ENCODE measurements around the gene ZNF239.
"Not testable (repeated sequence)": the region's sequence is repeated elsewhere in the genome, so short reads cannot be mapped to it uniquely, and the experiment has no call there.

Gene ZNF239

DNA sequence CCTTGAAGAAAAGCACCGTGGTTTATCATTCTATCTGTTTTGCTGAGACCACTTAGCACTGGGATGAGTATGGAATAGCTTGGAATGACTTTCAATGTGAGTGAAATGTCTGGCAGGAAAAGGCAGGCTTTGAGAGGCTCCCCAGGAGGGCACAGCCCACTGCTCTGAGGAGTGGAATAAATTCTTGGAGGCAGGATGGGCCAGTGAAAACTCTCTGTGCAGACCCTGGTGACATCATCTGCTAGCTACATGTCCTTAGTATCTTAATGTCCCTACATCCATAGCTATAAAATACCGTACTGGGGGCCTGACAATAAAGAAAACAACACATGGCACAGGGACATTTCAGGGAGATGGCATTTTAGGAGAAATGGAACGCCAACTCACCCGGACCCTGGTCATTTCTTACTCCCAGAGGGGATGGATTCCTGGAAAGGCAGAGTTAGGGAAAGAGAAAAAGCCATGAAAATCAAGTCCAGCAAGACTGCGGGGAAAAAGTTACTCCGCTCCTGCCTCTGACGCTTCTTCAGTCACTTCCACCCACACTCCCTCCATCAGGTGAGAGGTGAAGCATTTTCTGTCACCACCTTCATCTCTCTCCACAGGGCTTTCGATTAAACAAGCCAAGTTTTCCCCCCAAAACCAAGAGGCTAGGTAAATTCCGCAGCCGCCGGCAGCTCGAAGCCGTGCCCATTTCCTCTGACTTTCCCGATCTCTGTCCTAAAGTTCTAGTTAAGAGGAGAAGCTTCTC, 991 bp downstream of the ZNF239 start:
- Histone ChIP-seq H3K27me3 (replicated peaks) (no peaks in the 10 kb centered on the region), H3K27ac (peak overlapping the region; percentile 37), H3K4me3 (ENCODE audit: low read depth, low read length) (peak overlapping the region; percentile 61), H3K36me3 (replicated peaks) (peaks cover 5% of the 10 kb centered on the region)
- in situ Hi-C loops (cut with HindIII; ENCODE audit: low pct_ligation_motif_present, low sequenced_read_pairs), result no loop called here
- no peak for DNase-seq
- TF ChIP-seq, protein P1, sequence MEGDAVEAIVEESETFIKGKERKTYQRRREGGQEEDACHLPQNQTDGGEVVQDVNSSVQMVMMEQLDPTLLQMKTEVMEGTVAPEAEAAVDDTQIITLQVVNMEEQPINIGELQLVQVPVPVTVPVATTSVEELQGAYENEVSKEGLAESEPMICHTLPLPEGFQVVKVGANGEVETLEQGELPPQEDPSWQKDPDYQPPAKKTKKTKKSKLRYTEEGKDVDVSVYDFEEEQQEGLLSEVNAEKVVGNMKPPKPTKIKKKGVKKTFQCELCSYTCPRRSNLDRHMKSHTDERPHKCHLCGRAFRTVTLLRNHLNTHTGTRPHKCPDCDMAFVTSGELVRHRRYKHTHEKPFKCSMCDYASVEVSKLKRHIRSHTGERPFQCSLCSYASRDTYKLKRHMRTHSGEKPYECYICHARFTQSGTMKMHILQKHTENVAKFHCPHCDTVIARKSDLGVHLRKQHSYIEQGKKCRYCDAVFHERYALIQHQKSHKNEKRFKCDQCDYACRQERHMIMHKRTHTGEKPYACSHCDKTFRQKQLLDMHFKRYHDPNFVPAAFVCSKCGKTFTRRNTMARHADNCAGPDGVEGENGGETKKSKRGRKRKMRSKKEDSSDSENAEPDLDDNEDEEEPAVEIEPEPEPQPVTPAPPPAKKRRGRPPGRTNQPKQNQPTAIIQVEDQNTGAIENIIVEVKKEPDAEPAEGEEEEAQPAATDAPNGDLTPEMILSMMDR (IDR thresholded peaks at IDR 0.05; ENCODE audit: low read depth, low read length, missing control alignments), result no peak

DNA sequence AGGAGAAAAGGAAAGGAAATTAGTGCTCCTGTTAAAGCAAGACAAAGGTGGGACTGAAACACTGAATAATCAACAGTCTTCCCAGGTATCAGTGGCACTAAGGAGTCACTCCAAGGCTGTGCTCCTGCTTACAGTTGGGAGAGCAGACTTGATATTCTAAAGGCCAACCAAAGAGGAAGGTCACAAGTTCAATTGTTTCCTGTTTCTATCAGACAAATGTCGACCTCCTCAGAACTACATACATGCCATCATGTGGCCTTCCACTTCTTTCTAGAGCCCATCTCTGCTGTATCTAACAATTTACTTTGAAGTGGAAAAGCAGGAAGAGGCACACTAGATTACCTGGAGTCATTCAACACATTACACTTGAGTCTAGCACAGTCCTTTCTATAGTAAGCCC, 3.4 kb downstream of the ZNF239 start:
- Histone ChIP-seq H3K27me3 (replicated peaks) (no peaks in the 10 kb centered on the region), H3K4me3 (ENCODE audit: low read depth, low read length) (no peak overlapping the region), H3K36me3 (replicated peaks) (peaks cover 10% of the 10 kb centered on the region), H3K27ac (no peak overlapping the region)
- no peak for DNase-seq
- TF ChIP-seq, protein P1 (IDR thresholded peaks at IDR 0.05; ENCODE audit: low read depth, low read length, missing control alignments), result no peak
- in situ Hi-C loops (cut with HindIII; ENCODE audit: low pct_ligation_motif_present, low sequenced_read_pairs), result no loop called here

DNA sequence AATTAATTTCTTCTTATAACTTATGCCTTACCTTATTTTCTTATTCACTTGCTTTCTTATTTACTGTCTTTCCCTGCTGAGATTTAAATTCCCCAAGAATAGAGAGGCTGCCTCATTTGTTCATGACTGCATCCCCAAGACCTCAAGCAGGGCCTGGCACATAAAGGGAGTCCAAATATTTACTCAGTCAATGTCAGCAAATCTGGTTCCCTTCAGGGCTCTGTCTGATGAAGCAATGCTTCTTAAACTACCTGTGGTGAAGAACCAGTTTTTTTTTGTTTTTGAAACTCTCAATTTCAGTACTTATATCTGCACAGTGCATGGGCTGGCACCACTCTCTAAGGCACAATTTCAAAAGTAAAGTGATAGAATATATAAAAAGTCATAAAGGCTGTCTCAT, 4.7 kb downstream of the ZNF239 start:
- DNase-seq, result no peak
- in situ Hi-C loops (cut with HindIII; ENCODE audit: low pct_ligation_motif_present, low sequenced_read_pairs), result no loop called here
- Histone ChIP-seq H3K27me3 (replicated peaks) (no peaks in the 10 kb centered on the region), H3K27ac (no peak overlapping the region), H3K4me3 (ENCODE audit: low read depth, low read length) (no peak overlapping the region), H3K36me3 (replicated peaks) (peaks cover 10% of the 10 kb centered on the region)
- TF ChIP-seq, protein P1 (IDR thresholded peaks at IDR 0.05; ENCODE audit: low read depth, low read length, missing control alignments), result no peak

DNA sequence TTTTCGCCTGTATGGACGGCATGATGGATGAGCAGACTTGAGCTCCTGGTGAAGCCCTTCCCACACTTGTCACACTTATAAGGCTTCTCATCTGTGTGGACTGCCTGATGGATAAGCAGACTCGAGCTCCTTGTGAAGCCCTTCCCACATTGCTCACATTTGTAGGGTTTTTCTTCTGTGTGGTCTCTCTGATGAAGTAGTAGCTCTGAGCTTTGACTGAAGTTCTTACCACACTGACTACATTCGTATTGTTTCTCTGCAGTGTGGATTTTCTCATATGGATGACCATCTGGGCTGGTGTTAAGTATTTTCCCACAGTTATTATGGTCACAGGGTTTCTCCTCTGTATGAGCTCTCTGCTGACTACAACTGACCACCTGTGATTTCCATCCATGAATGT, 17.2 kb downstream of the ZNF239 start:
- TF ChIP-seq, protein P1 (IDR thresholded peaks at IDR 0.05; ENCODE audit: low read depth, low read length, missing control alignments), result no peak
- Histone ChIP-seq H3K4me3 (ENCODE audit: low read depth, low read length) (no peak overlapping the region), H3K27me3 (replicated peaks) (no peaks in the 10 kb centered on the region), H3K36me3 (replicated peaks) (peaks cover 12% of the 10 kb centered on the region), H3K27ac (no peak overlapping the region)
- DNase-seq, result no peak
- in situ Hi-C loops (cut with HindIII; ENCODE audit: low pct_ligation_motif_present, low sequenced_read_pairs), result no loop called here

DNA sequence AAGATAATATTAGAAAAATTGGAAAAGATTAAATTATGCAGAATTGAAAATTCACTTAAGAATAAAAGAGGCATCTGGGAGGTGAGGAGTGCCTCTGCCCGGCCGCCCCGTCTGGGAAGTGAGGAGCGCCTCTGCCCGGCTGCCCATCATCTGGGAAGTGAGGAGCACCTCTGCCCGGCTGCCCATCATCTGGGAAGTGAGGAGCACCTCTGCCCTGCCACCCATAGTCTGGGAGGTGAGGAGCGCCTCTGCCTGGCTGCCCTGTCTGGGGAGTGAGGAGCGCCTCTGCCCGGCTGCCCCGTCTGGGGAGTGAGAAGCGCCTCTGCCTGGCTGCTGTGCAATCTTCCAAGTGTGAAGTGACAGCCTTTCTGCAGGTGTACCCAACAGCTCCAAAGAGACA, 30.7 kb downstream of the ZNF239 start:
- in situ Hi-C loops (cut with HindIII; ENCODE audit: low pct_ligation_motif_present, low sequenced_read_pairs); DNase-seq; H3K36me3 ChIP-seq (replicated peaks): not testable (repeated sequence)

DNA sequence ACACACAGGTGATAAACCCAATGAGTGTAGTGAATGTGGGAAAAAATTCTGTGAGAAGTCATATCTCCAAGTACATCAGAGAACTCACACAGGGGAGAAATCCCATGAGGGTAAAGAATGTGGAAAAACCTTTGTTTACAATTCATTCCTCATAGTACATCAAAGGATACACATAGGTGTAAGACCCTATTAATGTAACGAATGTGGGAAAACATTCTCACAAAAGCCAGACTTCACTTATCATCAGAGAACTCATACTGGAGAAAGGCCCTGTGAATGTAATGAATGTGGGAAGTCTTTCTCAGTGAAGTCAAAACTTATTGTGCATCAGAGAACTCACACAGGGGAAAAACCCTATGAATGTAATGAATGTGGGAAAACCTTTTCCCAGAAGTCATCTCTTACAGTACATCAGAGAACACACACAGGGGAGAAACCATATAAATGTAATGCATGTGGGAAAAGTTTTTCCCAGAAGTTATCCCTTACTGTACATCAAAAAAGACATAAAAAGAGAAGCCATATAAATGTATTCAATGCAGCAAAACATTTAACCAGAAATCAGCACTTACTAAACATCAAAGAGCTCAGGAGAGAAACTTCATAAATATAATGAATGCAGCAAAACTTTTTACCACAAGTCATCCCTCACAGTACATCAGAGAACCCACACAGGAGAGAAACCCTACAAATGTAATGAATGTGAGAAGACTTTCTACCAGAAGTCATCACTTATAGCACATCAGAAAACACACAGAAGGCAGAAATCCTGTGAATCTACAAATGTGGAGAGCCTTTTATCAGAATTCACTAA, 49.8 kb downstream of the ZNF239 start:
- DNase-seq, result no peak
- Histone ChIP-seq H3K27ac (no peak overlapping the region), H3K36me3 (replicated peaks) (no peaks in the 10 kb centered on the region), H3K27me3 (replicated peaks) (no peaks in the 10 kb centered on the region), H3K4me3 (ENCODE audit: low read depth, low read length) (no peak overlapping the region)
- TF ChIP-seq, protein P1 (IDR thresholded peaks at IDR 0.05; ENCODE audit: low read depth, low read length, missing control alignments), result no peak
- in situ Hi-C loops (cut with HindIII; ENCODE audit: low pct_ligation_motif_present, low sequenced_read_pairs), result no loop called here

More for the DNA sequence above, 30.7 kb downstream of the ZNF239 start:
- H3K27me3 ChIP-seq (replicated peaks); H3K4me3 ChIP-seq (ENCODE audit: low read depth, low read length); H3K27ac ChIP-seq: not testable (repeated sequence)

Data from brain microvascular endothelial cell (primary cell).